ENCODE data around the gene TOR1B. TPM values are rescaled to one million over a fixed set of nuclear protein-coding genes. Genes with fewer than 3 reads are reported as not detected.

The TOR1B gene
- total RNA-seq, 2 experiments from 2014 or later, result 18.0 to 22.1 TPM

GRCh38 chr9:129814432-129815223 lies 11.6 kb downstream of the TOR1B start:
- ATAC-seq, result no peak
- no peak for DNase-seq
- CTCF ChIA-PET, result no interaction called here
- Mint-ChIP-seq H3K27ac (peak overlapping the region; percentile 14), H3K4me1 (peaks cover 11% of the 10 kb centered on the region), H3K9me3 (ENCODE audit: low read depth) (no peaks in the 10 kb centered on the region), H3K27me3 (no peaks in the 10 kb centered on the region), H3K36me3 (ENCODE audit: low read depth) (peaks cover 56% of the 10 kb centered on the region), H3K4me3 (no peak overlapping the region)
- POLR2A ChIA-PET, result no interaction called here
- intact Hi-C loops (cut with DNase I, micrococcal nuclease), result no loop called here

- Mint-ChIP-seq H3K4me1 (peaks cover 12% of the 10 kb centered on the region), H3K27ac (no peak overlapping the region), H3K4me3 (no peak overlapping the region), H3K9me3 (ENCODE audit: low read depth) (no peaks in the 10 kb centered on the region), H3K36me3 (ENCODE audit: low read depth) (peaks cover 57% of the 10 kb centered on the region), H3K27me3 (no peaks in the 10 kb centered on the region)
- intact Hi-C loops (cut with DNase I, micrococcal nuclease), result no loop called here
- ChIA-PET POLR2A (no interaction called here), CTCF (no interaction called here)
- DNase-seq, result no peak
- no peak for ATAC-seq
Observed at GRCh38 chr9:129815278-129815677, 12.3 kb downstream of the TOR1B start.

DNA sequence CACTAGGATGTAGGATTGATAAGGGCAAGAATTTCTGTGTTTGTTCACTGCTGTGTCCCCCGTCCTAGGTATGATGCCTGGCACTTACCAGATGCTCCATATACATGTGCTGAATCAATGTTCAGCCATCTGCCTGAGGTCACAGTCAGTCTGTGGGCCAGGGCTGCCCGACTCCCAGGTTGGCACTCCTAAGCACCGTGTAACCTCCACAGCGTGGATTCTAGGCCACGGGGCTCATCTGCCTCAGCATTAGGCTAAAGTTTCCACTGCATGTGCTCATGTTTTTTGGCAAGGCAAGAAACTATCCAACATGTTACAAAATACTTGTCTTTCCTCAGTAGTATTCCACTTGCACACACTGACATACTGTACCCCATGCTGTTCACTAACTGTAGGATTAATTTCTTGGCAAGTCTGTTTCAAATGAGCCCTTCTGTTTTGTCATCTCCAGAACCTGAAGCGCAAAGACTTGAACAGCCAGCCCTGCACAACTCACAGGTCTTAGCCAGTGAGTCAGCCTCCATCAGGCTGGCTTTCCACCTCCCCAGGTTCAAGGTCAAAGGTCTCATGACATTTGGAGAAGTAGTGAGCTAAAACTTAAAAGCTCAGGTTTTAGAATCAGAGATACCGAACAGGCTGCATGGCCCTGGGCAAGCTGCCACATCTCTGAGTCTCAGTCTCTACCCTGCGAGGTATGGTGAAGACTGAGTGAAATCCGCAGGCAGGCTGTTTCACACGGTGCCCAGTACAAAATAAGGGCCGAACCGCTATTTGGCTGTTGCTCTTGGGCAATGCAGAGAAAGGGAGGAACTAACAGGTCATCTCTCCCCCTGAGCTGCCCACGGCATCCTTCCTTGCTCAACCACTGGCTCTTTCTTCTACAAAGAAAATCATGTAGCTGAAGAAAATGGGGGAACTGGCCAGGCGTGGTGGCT lies 13.8 kb downstream of the TOR1B start:
- ChIA-PET CTCF (interaction anchor here (0.8 kb wide), 1 partner anchor 15 kb away, joined by 3 read pairs; no protein-coding TSS in a partner anchor), POLR2A (no interaction called here)
- Mint-ChIP-seq H3K27ac (peak overlapping the region; percentile 28), H3K36me3 (ENCODE audit: low read depth) (peaks cover 54% of the 10 kb centered on the region), H3K4me3 (no peak overlapping the region), H3K9me3 (ENCODE audit: low read depth) (no peaks in the 10 kb centered on the region), H3K4me1 (peaks cover 10% of the 10 kb centered on the region), H3K27me3 (no peaks in the 10 kb centered on the region)
- no peak for ATAC-seq
- intact Hi-C loops (cut with DNase I, micrococcal nuclease), result no loop called here
- no peak for DNase-seq

DNA sequence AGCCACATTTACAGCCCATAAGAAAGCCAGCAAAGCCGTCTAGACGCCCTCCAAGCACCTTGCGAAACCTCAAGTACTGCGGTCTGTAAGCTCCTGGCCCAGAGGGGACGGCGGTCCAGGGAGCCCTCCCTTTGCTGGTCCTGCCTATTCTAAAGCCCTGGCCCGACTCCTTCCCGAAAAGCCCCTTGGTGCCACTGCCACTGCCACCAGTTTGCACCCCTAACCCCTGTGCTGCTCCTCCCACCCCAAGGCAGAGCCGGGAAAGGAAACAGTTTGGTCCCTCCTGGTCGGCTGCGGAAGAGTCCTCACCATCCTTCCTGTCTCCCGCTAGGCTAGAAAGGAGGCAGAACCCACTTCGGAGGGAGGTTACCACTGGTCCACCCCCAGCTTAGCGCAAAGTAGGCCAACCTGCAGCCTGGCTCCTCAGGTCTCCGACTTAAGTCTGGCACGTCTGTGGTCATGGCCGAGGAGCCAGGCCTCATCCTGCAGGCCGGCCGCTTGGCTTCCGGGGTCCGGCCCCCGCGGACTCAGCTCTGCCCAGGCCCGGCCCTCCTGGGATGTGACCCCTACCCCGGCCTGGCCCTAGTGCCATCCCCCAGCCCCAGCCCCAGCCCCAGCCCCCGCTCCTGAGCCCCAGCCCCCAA lies 20.0 kb downstream of the TOR1B start:
- Mint-ChIP-seq H3K9me3 (ENCODE audit: low read depth) (no peaks in the 10 kb centered on the region), H3K27me3 (no peaks in the 10 kb centered on the region), H3K27ac (peak overlapping the region; percentile 34), H3K4me3 (peak overlapping the region; percentile 82), H3K36me3 (ENCODE audit: low read depth) (peaks cover 36% of the 10 kb centered on the region), H3K4me1 (peaks cover 14% of the 10 kb centered on the region)
- POLR2A ChIA-PET, result no interaction called here
- CTCF ChIA-PET, result interaction anchor here (0.6 to 0.9 kb wide), 2 partner anchors 53 to 565 kb away, joined by 3 read pairs; no protein-coding TSS in a partner anchor
- peak; percentile 48 for DNase-seq
- intact Hi-C loops (cut with DNase I, micrococcal nuclease), result no loop called here
- peak; percentile 21 for ATAC-seq

DNA sequence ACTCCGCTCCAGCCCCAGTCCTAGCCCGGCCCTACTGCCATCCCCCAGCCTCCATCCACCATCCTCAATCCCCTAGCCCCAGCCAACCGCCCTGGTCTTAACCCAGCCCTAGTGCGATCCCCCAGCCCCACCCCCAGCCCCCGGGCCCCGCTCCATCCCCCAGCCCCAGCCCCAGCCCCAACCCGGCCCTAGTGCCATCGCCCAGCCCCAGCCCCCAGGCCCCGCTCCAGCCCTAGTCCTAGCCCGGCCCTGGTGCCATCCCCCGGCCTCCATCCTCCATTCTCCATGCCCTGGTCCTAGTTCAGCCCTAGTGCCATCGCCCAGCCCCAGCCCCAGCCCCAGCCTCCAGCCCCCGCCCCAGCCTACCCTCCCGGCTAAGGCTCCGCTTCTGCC lies 20.6 kb downstream of the TOR1B start:
- peak overlapping the region; percentile 82 for H3K4me3 Mint-ChIP-seq
- ChIA-PET POLR2A (interaction anchor here (0.6 kb wide), 1 partner anchor 15 kb away, joined by 3 read pairs; no protein-coding TSS in a partner anchor), CTCF (no interaction called here)
- no peaks in the 10 kb centered on the region for H3K27me3 Mint-ChIP-seq
- no peak for DNase-seq
- intact Hi-C loops (cut with DNase I, micrococcal nuclease), result no loop called here
- H3K36me3 Mint-ChIP-seq (ENCODE audit: low read depth), result peaks cover 33% of the 10 kb centered on the region
- peak; percentile 43 for ATAC-seq
- peaks cover 14% of the 10 kb centered on the region for H3K4me1 Mint-ChIP-seq
- no peaks in the 10 kb centered on the region for H3K9me3 Mint-ChIP-seq (ENCODE audit: low read depth)
- H3K27ac Mint-ChIP-seq, result peak overlapping the region; percentile 34

GRCh38 chr9:129823935-129824601 lies 21.1 kb downstream of the TOR1B start, which contains the start of gene TOR1A:
Gene TOR1A (minus strand): TSS chr9:129824136. CDS start chr9:129824085, 51 bp downstream.
- H3K4me1 Mint-ChIP-seq, result peaks cover 14% of the 10 kb centered on the region

GRCh38 chr9:129826344-129826743 lies 23.4 kb downstream of the TOR1B start:
- no peak overlapping the region for H3K27ac Mint-ChIP-seq
- intact Hi-C loops (cut with DNase I, micrococcal nuclease), result no loop called here
- no peak for DNase-seq
- ATAC-seq, result no peak
- H3K36me3 Mint-ChIP-seq (ENCODE audit: low read depth), result peaks cover 36% of the 10 kb centered on the region
- POLR2A ChIA-PET, result interaction anchor here (0.7 to 0.9 kb wide), 2 partner anchors 14 to 23 kb away, joined by 3 read pairs; no protein-coding TSS in a partner anchor
- no peak overlapping the region for H3K4me3 Mint-ChIP-seq
- peaks cover 11% of the 10 kb centered on the region for H3K4me1 Mint-ChIP-seq
- H3K27me3 Mint-ChIP-seq, result no peaks in the 10 kb centered on the region
- H3K9me3 Mint-ChIP-seq (ENCODE audit: low read depth), result no peaks in the 10 kb centered on the region
- CTCF ChIA-PET, result interaction anchor here (1.1 kb wide), 1 partner anchor 12 kb away, joined by 3 read pairs; no protein-coding TSS in a partner anchor

More at GRCh38 chr9:129823935-129824601, 21.1 kb downstream of the TOR1B start, which contains the start of gene TOR1A:
- H3K9me3 Mint-ChIP-seq (ENCODE audit: low read depth), result no peaks in the 10 kb centered on the region
- peaks cover 33% of the 10 kb centered on the region for H3K36me3 Mint-ChIP-seq (ENCODE audit: low read depth)
- DNase-seq, result peak; percentile 97
- peak; percentile 93 for ATAC-seq
- ChIA-PET CTCF (interaction anchor here (0.7 kb wide), 1 partner anchor 856 kb away, joined by 3 read pairs; no protein-coding TSS in a partner anchor), POLR2A (interaction anchor here (0.6 kb wide), 1 partner anchor 15 kb away, joined by 3 read pairs; no protein-coding TSS in a partner anchor)
- intact Hi-C loops (cut with DNase I, micrococcal nuclease), result loop anchor here (1.0 kb wide), 7 partner anchors 11 to 869 kb away; partner anchors contain the start of genes C9orf78 (in 2 of the 2), TOR1B (in 2 of the 2), USP20 (in 2 of the 2) and ASB6 (in 1 of the 2)
- H3K27me3 Mint-ChIP-seq, result no peaks in the 10 kb centered on the region
- H3K4me3 Mint-ChIP-seq, result peak within 1 kb of the TSS; percentile 82
- peak within 1 kb of the TSS; percentile 63 for H3K27ac Mint-ChIP-seq

DNA sequence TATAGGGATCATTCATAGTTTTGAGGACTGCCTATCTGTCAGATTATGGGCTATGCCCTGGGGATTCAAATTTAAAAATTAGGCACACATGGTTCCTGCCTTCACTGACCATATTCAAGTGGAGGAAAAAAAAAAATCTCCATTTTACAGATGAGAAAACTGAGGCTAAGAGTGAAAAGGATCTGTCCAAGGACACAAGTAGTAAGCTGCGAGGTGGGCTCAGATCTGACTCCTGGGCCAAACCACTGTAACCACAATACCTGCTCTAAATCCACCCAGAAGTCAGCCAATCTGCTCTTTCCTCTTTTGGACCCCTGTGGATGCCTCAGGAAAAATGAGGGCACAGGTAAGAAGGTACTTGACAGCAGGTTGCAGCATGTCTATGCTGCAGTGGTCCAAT lies 23.8 kb downstream of the TOR1B start:
- POLR2A ChIA-PET, result interaction anchor here (0.7 to 0.9 kb wide), 2 partner anchors 15 to 22 kb away, joined by 3 read pairs; no protein-coding TSS in a partner anchor
- Mint-ChIP-seq H3K9me3 (ENCODE audit: low read depth) (no peaks in the 10 kb centered on the region), H3K4me1 (peaks cover 11% of the 10 kb centered on the region), H3K27me3 (no peaks in the 10 kb centered on the region), H3K27ac (no peak overlapping the region), H3K4me3 (no peak overlapping the region), H3K36me3 (ENCODE audit: low read depth) (peaks cover 38% of the 10 kb centered on the region)
- intact Hi-C loops (cut with DNase I, micrococcal nuclease), result no loop called here
- CTCF ChIA-PET, result interaction anchor here (0.7 to 1.1 kb wide), 3 partner anchors 12 to 62 kb away, joined by 3 read pairs; no protein-coding TSS in a partner anchor
- ATAC-seq, result no peak
- DNase-seq, result no peak

DNA sequence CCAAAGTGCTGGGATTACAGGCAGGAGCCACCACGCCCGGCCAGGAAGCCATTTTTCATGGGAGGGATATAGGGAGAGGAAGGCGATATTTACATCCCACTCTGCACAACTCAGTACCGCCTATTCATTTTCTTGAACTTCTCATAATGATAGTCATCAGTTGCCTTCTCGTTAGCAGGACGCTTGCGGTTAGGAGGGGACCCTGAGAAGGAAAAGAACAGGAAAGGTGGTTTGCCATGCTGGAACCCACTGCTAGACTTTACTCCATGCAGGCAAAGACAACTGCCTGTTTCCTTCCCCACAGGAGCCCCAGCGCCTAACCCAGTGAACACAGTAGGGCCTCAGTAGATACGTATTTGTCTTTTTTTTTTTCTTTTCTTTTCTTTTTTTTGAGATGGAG lies 25.1 kb downstream of the TOR1B start:
- ATAC-seq, result no peak
- POLR2A ChIA-PET, result interaction anchor here (0.7 kb wide), 1 partner anchor 649 kb away, joined by 3 read pairs; no protein-coding TSS in a partner anchor
- H3K4me3 Mint-ChIP-seq, result no peak overlapping the region
- peaks cover 29% of the 10 kb centered on the region for H3K36me3 Mint-ChIP-seq (ENCODE audit: low read depth)
- DNase-seq, result no peak
- H3K27ac Mint-ChIP-seq, result no peak overlapping the region
- intact Hi-C loops (cut with DNase I, micrococcal nuclease), result no loop called here
- CTCF ChIA-PET, result no interaction called here
- peaks cover under 1% of the 10 kb centered on the region for H3K4me1 Mint-ChIP-seq
- no peaks in the 10 kb centered on the region for H3K9me3 Mint-ChIP-seq (ENCODE audit: low read depth)
- H3K27me3 Mint-ChIP-seq, result no peaks in the 10 kb centered on the region

DNA sequence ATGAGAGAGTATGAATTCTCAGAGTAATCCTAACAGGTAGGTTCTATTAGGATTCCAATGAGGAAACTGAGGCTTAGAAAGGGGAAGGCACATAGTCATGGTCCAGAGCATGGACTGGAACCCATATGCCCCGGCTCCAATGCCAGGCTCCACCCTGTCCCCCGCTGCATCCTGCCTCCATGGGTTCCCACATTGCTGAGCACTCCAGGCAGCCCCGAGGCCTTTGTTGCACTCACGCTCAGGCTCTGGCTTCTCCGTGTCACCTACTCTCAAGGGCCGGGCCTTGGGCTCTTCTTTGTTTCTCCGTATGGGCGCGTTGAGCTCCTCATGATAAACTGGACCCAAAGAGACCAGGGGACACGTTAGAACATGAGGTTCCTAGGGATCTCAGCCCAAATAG lies 26.0 kb downstream of the TOR1B start:
- no peak overlapping the region for H3K4me3 Mint-ChIP-seq
- H3K36me3 Mint-ChIP-seq (ENCODE audit: low read depth), result peaks cover 34% of the 10 kb centered on the region
- intact Hi-C loops (cut with DNase I, micrococcal nuclease), result no loop called here
- POLR2A ChIA-PET, result no interaction called here
- H3K27me3 Mint-ChIP-seq, result no peaks in the 10 kb centered on the region
- DNase-seq (no peak), ATAC-seq (no peak)
- H3K9me3 Mint-ChIP-seq (ENCODE audit: low read depth), result no peaks in the 10 kb centered on the region
- CTCF ChIA-PET, result interaction anchor here (1.0 kb wide), 1 partner anchor 10 kb away, joined by 3 read pairs; no protein-coding TSS in a partner anchor
- peak overlapping the region; percentile 26 for H3K27ac Mint-ChIP-seq
- H3K4me1 Mint-ChIP-seq, result peaks cover 9% of the 10 kb centered on the region

All from activated CD4-positive, alpha-beta T cell treated with anti-CD3 and anti-CD28 coated beads for 36 hours (primary cell).